ENCODE measurements around the gene FAM32A.
"Not testable (repeated sequence)": the region's sequence is repeated elsewhere in the genome, so short reads cannot be mapped to it uniquely, and the experiment has no call there.

FAM32A gene

DNA sequence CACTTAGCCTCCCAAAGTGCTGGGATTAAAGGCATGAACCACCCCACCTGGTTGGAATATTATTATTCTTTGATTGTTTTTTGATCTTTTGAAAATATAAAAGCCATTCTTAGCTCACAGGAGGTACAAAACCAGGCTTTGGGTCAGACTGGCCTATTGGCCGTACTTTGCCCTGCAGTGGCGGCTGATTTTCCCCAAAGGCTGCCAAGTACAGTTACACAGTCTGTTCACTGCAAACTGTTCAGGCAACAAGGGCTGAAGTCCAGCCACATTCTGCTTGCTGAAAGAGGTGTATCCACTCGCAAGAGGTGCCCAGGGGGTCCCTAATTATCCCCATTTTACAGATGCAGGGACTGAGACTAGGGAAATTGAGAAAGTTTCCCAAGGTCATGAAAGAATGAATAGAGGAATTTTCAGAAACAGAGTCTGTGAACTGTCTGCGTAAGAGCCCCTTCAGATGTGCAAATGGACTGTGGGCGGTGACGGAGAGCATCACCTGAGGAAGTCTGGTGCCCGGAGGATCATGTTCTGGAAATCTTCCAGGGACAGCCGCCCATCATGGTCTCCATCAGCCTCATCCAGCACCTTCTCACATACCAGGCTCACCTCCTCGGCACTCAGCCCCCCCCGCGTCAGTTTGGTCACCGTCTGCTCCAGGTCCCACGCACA lies 20.9 kb upstream of the FAM32A start:
- no peak overlapping the region for H3K27ac ChIP-seq
- TF ChIP-seq, protein P1, sequence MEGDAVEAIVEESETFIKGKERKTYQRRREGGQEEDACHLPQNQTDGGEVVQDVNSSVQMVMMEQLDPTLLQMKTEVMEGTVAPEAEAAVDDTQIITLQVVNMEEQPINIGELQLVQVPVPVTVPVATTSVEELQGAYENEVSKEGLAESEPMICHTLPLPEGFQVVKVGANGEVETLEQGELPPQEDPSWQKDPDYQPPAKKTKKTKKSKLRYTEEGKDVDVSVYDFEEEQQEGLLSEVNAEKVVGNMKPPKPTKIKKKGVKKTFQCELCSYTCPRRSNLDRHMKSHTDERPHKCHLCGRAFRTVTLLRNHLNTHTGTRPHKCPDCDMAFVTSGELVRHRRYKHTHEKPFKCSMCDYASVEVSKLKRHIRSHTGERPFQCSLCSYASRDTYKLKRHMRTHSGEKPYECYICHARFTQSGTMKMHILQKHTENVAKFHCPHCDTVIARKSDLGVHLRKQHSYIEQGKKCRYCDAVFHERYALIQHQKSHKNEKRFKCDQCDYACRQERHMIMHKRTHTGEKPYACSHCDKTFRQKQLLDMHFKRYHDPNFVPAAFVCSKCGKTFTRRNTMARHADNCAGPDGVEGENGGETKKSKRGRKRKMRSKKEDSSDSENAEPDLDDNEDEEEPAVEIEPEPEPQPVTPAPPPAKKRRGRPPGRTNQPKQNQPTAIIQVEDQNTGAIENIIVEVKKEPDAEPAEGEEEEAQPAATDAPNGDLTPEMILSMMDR (conservative IDR thresholded peaks at IDR 0.05): no peak

DNA sequence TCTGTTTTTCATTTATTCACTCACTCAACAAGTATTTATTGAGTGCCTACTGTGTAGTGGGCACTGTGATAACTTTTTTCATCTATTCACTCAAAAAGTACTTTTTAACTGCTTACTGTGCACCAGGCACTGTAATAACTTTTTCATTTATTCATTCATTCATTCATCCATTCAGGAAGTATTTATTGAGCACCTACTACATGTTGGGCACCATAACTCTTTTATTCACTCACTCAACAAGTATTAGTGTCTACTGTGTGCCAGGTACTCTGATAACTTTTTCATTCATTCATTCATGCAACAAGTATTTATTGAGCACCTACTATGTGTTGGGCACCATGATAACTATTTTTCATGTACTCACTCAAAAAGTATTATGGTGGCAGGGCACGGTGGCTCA lies 18.8 kb upstream of the FAM32A start:
- H3K27ac ChIP-seq: no peak overlapping the region
- TF ChIP-seq, protein P1 (conservative IDR thresholded peaks at IDR 0.05): no peak

DNA sequence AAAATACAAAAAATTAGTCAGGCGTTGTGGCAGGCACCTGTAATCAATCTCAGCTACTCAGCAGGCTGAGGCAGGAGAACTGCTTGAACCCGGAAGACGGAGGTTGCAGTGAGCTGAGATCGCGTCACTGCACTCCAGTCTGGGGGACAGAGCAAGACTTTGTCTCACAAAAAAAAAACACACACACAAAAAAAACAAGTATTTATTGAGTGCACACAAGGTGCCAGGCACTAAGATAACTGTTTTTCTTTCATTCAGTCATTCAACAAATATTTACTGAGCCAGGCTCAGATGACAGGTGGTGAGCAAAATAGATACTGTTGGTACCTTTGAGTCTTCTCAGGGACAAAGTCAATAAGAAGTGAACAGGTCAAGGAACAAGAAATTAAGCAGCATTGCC lies 18.2 kb upstream of the FAM32A start:
- no peak overlapping the region for H3K27ac ChIP-seq
- TF ChIP-seq, protein P1 (conservative IDR thresholded peaks at IDR 0.05): no peak

DNA sequence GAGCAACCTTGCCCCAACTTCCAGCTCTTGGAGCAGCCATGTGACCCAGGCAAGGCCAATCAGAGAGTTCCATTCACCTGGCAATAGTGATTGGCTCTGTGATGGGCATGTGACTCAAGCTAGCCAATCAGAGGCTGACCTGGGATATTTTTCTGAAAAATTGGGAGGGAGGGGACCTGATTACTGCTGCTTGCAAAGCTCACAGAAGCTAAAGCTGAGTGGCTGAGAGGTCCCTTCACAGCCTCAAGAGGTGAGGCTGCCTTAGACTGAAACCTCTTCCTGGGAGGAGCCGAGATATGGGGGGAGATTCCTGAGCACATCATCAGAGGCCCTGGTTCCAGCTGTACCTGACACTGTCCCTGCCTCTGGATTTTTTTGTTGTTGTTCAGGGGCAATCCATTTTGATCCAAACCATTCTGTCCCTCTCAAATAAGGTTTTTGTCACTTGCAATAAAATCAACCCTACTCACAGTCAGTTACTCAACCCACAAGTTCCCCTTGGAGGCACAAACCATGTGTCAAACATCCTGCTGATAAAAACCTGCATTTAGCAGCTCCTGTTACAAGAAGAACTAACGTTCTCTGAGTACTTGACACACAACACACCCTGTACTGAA lies 16.6 kb upstream of the FAM32A start:
- H3K27ac ChIP-seq: no peak overlapping the region
- TF ChIP-seq, protein P1 (conservative IDR thresholded peaks at IDR 0.05): no peak

GRCh38 chr19:16170134-16170533 lies 15.1 kb upstream of the FAM32A start:
- no peak overlapping the region for H3K27ac ChIP-seq
- TF ChIP-seq, protein P1 (conservative IDR thresholded peaks at IDR 0.05): no peak

GRCh38 chr19:16175954-16176353 lies 9.3 kb upstream of the FAM32A start:
- no peak overlapping the region for H3K27ac ChIP-seq
- TF ChIP-seq, protein P1 (conservative IDR thresholded peaks at IDR 0.05): no peak

DNA sequence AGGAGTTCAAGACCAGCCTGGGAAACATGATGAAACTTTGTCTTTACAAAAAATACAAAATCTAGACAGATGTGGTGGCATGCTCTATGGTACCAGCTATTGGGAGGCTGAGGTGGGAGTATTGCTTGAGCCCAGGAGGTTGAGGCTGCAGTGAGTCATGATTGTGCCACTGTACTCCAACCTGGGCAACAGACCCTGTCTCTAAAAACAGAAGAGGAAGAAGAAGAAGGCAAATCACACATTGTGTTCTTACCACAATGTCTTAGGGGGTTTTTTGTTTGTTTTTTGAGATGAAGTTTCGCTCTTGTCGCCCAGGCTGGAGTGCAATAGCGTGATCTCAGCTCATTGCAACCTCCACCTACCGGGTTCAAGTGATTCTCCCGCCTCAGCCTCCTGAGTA lies 6.3 kb upstream of the FAM32A start:
- not testable (repeated sequence) for H3K27ac ChIP-seq

DNA sequence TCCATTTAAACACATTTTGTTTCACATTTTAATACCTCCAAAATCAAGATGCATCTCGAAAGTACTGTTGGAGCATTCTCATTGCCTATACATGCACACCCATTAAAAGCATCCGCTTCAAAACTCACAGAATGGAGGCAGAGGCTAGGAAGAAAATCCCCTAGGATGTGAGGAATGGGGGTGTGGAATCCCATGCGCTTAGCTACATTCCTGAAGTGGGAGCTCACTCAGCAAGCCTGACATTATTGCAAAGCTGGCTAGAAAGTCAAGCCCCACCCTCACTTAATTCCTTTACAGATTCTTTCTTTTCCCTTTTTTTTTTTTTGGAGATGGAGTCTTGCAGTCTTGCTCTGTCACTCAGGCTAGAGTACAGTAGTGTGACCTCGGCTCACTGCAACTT lies 4.6 kb upstream of the FAM32A start:
- TF ChIP-seq, protein P1 (conservative IDR thresholded peaks at IDR 0.05): no peak
- no peak overlapping the region for H3K27ac ChIP-seq

Data from VCaP (cell line).